Measurements from ENCODE around the gene ABCG8. TPM values are rescaled to one million over a fixed set of nuclear protein-coding genes. Genes with fewer than 3 reads are reported as not detected.

Gene ABCG8
- total RNA-seq, 2 donors from 2014 or later, result 0.53 to 0.67 TPM

- ATAC-seq (no peak), DNase-seq (no peak)
- intact Hi-C loops (cut with DNase I, micrococcal nuclease), result no loop called here
Observed at GRCh38 chr2:43852196-43852730, 13.5 kb downstream of the ABCG8 start.

GRCh38 chr2:43853141-43854081 is 14.6 kb downstream of the ABCG8 start:
- peak; percentile 72 for ATAC-seq
- intact Hi-C loops (cut with DNase I, micrococcal nuclease), result no loop called here
- no peak for DNase-seq

DNA sequence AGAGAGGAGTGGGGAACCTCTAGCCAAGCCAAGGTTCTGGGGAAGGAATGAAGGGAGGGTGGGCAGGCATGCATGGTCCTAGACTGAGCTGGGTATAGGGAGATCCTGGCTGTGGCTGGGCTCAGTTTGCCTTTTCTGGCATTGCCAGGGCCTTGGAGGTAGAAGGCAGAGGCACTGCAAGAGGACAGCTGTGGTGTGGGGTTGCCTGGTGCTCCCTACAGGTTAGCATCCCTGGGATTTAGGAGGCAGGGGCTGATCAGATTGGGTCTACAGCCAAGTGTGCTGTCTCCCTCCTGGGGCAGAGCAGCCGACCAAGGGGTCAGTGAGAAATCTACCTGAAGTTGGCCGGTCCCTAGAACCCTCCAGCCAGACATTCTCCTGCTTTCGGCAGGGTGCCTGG is 15.9 kb downstream of the ABCG8 start:
- intact Hi-C loops (cut with DNase I, micrococcal nuclease), result no loop called here
- DNase-seq (no peak), ATAC-seq (no peak)

DNA sequence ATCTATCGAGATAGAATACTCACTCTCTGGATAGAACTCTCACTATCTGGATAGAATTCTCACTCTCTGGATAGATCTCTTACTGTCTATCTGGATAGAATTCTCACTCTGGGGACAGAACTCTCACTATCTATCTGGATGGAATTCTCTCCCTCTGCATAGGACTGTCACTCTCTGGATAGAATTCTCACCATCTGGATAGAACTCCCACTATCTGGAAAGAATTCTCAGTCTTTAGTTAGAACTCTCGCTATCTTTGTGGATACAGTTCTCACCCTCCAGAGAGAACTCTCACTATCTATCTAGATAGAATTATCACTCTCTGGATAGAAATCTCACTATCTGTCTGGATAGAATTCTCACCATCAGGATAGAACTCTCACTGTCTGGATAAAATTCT is 16.5 kb downstream of the ABCG8 start:
- intact Hi-C loops (cut with DNase I, micrococcal nuclease), result no loop called here
- ATAC-seq (no peak), DNase-seq (no peak)

DNA sequence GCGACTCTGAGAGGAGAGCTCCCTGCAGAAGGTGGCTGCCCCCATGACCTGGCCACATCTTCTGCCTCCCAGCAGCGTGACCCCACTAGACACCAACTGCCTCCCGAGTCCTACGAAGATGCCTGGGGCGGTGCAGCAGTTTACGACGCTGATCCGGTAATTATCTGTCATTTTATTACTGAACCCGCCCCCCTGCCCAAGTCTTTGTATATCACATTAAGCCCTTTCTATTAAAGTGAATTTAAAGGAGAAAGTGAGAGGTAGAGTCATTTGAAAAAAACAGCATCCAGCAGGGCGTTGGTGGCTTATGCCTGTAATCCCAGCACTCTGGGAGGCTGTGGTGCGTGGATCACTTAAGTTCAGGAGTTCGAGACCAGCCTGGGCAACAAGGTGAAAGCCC is 33.4 kb downstream of the ABCG8 start:
- intact Hi-C loops (cut with DNase I, micrococcal nuclease), result no loop called here
- ATAC-seq (no peak), DNase-seq (no peak)

- ATAC-seq (no peak), DNase-seq (no peak)
- intact Hi-C loops (cut with DNase I, micrococcal nuclease), result no loop called here
Observed at GRCh38 chr2:43874776-43875451, 36.1 kb downstream of the ABCG8 start.

DNA sequence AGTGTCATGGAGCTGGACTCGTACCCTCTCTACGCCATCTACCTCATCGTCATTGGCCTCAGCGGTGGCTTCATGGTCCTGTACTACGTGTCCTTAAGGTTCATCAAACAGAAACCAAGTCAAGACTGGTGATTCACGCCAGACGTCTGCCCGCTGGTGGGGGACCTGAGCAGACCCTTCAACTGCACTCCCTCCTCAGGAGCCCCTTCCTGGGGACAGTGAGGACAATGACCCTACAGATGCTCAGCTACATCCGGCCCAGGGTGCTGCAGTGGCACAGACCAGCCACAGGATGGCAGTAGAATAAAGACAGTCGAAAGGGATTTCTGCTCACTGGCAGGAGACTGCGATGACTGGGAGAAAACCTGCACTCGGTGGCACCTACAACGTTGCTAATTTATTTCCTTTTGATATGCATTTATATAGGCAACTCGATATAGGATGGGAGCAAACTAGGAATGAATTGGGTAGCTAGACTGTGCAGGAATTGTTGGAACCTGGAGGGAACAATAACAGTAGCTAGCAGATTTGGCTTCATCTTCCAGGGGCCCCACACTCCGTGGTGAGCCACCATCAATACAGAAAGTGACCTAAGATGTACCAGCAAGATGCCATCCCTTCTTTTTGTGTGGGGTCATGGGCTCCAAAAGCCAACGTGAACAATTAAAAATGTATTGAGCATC is 39.2 kb downstream of the ABCG8 start:
- ATAC-seq (peak; percentile 91), DNase-seq (peak in 1 of 2 donors; percentile 73)
- intact Hi-C loops (cut with DNase I, micrococcal nuclease), result no loop called here

GRCh38 chr2:43879261-43879660 is 40.5 kb downstream of the ABCG8 start:
- ATAC-seq (no peak), DNase-seq (no peak)
- intact Hi-C loops (cut with DNase I, micrococcal nuclease), result no loop called here

GRCh38 chr2:43880471-43880870 is 41.7 kb downstream of the ABCG8 start:
- ATAC-seq, result no peak
- no peak for DNase-seq
- intact Hi-C loops (cut with DNase I, micrococcal nuclease), result no loop called here

GRCh38 chr2:43880952-43881351 is 42.2 kb downstream of the ABCG8 start:
- ATAC-seq (no peak), DNase-seq (no peak)
- intact Hi-C loops (cut with DNase I, micrococcal nuclease), result no loop called here

DNA sequence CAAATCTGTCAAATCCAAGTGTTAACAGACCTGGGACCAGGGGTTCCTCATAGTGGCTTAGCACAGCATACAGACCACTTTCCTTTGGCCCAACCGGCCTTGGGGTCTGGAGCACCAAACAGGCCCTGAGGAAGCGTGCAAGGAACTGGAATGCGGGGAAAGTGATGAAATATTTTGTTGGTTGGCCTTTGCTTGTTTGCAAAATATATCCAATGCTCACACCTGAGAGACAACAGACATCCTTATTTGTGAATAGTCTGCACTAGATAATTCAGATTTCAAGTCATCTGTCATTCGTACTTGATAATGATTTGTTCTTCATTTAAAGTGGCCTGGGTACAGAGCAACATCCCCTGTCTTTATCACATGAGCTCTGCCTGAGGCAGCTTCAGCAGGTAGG is 43.5 kb downstream of the ABCG8 start:
- intact Hi-C loops (cut with DNase I, micrococcal nuclease), result no loop called here
- no peak for ATAC-seq
- DNase-seq, result no peak

DNA sequence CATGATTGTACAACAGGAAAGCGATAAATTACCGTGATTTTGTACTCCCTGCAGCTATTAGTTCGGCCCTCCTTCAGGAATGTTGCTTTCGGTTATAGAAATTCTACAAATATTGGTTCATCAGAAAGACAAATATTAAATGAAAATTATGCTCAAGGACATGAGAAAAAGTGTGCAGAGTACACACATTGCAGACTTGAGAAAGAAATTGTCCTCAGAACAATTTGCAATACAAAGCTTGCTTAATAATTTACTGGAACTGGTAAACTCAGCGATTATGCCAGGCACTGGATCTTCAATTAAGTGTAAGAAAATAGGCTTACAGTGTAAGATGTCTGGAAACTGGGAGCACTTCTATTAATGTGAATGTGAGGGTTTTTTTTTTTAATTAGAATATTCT is 45.9 kb downstream of the ABCG8 start:
- ATAC-seq, result no peak
- intact Hi-C loops (cut with DNase I, micrococcal nuclease), result no loop called here
- DNase-seq, result no peak

DNA sequence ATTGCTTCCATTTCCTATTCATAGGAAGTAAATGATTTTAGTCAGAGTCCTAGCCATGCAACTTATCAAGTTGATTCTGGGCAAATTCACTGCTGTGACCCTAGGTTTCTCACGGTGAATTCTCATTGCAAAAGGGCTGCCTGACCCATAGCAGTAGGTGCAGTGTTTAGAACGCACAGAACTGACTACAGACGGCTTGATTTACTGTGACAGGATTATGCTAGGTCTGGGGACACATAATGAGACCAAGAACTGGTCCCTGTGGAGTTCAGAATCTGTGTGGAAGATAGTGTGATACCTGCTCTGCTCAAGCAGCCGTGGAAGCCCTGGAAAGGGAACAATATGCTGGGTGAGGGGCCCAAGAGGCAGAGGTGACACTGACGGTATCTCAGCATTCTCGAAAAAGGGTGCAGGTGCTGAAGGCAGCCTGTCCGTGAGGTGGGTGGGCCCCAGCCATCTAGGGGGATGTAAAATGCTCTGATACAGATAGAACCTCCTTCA is 46.4 kb downstream of the ABCG8 start:
- ATAC-seq (no peak), DNase-seq (no peak)
- intact Hi-C loops (cut with DNase I, micrococcal nuclease), result no loop called here

DNA sequence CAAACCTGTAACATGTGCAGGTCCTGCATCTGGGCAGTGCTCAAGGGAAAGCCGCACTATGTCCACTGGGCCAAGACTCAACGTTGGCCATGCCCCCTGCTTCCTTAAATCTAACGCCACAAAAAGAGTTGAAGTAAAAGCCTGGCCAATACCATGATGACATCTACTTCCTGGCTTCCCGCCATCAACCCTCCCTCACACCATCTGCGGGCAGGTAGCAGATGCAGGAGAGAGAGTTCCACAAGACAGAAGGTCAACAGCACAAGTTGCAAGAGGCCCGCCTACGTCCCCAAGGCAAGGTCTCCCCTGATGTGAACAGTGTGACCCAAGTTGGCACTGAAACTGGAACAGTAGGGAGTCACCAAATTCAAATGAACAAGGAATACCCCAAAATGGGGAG is 48.4 kb downstream of the ABCG8 start:
- intact Hi-C loops (cut with DNase I, micrococcal nuclease), result no loop called here
- no peak for ATAC-seq

GRCh38 chr2:43889416-43889815 is 50.6 kb downstream of the ABCG8 start:
- no peak for DNase-seq
- intact Hi-C loops (cut with DNase I, micrococcal nuclease), result no loop called here
- ATAC-seq, result no peak

More for the DNA sequence above, 48.4 kb downstream of the ABCG8 start:
- no peak for DNase-seq

GRCh38 chr2:43890855-43891254 is 52.1 kb downstream of the ABCG8 start:
- DNase-seq (no peak), ATAC-seq (no peak)
- intact Hi-C loops (cut with DNase I, micrococcal nuclease), result loop anchor here in 1 of 2 donors (10.0 kb wide), 1 partner anchor 276 kb away; no protein-coding TSS in a partner anchor

GRCh38 chr2:43894743-43895142 is 56.0 kb downstream of the ABCG8 start:
- no peak for ATAC-seq
- intact Hi-C loops (cut with DNase I, micrococcal nuclease), result loop anchor here in 1 of 2 donors (10.0 kb wide), 1 partner anchor 280 kb away; no protein-coding TSS in a partner anchor
- DNase-seq, result no peak

DNA sequence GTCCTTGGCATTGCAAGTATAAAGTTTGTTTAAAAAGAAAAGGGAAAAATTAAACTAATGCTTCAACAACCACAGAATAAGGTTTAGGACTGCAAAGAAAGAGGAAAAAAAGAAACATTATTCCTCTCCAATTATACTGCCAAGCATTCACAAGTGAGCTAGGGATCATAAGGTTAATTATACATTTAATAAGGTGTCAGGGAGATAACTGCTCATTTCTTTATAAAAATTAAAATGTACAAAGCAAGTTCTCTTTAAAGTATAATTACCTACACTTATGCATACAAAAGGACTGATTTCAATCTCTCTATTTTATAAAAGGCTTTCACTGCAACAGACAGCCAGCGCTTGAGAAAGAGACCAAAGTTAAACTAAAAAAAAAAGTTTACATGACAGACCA is 58.1 kb downstream of the ABCG8 start:
- ATAC-seq (no peak), DNase-seq (no peak)
- intact Hi-C loops (cut with DNase I, micrococcal nuclease), result loop anchor here in 1 of 2 donors (10.0 kb wide), 1 partner anchor 282 kb away; no protein-coding TSS in a partner anchor

DNA sequence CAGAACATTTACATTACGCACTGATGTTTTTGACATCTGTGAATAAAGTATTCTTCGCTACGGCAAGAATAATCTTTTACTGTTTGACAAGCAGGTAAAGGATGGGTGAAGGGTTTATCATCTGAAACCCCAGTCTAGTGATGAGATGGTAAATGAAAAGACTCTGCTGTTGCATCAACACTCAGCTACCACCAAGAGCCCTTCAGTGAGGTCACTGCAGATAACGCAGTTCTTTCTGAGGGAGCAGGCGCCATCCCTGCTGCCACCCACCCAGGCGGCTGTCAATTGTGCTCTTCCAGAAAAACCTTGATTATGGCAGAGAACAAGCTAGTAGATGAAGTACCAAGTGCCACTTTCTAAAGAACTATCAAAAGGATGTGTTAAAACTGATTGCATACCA is 58.7 kb downstream of the ABCG8 start:
- intact Hi-C loops (cut with DNase I, micrococcal nuclease), result loop anchor here in 1 of 2 donors (10.0 kb wide), 1 partner anchor 283 kb away; no protein-coding TSS in a partner anchor
- ATAC-seq, result no peak
- DNase-seq, result no peak
